GM19099 (cell line): Measurements from ENCODE around the gene ITPK1.

Source experiments
- POLR2A ChIP-seq: IDR thresholded peaks from 3 replicates; pipeline ENCODE4 v1.6.1; 2011; ENCODE audit warnings: low read depth; ENCODE audit not compliant: insufficient read length; ENCODE audit errors: extremely low read depth

Gene ITPK1

DNA sequence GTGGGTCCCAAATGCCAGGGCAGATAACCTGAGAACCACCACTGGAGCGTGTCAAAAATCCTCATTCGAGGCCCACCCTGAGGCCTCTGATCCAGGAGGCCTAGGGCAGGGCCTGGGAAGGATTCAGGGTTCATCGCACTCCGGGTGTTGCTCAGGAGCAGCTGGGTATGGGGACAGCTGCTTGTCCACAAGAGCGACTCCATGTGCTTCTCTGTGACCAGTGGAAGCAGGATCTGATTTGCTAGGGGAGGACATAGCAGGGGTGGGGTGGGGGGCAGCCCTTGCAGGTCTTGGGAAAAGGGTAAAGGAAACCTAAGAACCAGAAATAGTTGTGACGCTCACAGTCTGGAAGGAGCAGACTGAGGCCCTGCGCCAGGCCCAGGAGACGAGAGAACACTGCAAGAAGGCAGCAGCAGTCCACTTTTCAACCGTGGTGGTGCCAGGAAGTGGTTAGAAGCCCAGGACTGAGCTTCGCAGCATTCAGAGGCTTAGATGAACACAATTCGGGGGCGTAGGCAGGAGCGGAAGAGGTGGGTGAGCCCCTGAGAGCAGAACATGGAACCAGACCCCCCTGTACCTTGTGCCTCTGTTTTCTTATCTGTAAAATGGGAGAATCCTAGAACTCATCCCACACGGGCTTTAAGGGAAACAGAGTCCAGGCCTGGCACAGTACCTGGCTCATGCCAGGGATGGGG is 33.7 kb downstream of the ITPK1 start:
- no peak for TF ChIP-seq POLR2A

DNA sequence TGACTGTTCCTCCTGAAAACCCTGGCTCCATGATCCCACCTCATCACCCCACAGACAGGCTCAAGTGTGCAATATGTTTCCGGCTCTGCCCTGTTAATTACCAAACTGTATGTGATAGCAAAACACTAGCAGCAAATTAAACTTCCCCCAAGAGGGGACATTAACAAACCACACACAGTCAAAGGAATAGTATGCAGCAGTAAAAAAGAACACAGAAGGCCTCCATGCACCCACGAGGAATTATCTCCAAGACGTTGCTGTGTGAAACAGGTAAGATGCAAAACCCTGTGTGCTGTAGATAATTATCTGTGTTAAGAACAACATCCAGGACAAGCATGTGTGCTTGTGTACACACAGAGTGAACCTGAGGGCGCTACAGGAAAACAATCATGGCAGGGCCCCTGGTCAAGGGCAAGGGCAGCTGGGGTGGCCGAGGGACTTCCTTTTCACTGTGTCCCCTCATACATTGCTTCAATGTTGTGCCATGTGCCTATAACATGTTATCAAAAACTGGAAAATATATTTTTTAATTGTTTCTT is 35.8 kb downstream of the ITPK1 start:
- no peak for TF ChIP-seq POLR2A

DNA sequence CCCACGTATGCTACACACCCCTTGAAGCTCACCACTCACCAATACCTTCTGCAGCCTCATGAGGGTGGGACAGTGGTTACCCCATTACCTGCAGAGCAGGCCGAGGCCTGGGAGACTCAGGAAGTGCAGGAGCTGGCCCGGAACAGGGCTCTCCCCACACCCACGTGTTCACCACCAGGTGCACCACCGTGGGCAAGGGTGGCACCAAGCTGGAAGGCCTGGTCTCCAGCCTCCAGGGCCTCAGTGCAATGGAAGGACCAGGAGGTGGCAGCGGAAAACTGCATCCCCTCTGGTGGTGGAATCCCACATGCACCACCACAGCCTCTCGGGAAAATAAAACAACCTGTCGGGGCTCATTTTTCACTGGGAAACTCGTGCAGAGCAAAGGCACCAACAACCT is 36.4 kb downstream of the ITPK1 start:
- no peak for TF ChIP-seq POLR2A

DNA sequence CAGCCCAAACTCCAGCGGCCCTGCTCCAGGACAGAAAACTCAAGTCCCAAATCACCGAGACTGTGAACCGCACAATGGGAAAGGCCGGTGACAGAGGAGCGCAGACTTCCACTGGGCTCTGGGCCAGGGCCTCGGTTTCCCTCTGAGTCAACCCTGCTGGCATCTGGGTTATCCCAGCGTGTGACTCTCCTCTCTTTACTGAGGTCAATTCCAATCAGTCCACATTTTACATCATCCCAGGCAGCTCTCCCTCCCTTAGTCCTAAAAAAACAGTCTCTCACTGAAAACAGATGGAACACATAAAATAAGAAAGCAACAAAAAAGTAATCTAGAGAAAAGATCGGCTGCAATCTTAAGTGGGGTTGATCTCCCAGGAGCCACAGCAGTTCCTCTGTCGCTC is 36.9 kb downstream of the ITPK1 start:
- no peak for TF ChIP-seq POLR2A

DNA sequence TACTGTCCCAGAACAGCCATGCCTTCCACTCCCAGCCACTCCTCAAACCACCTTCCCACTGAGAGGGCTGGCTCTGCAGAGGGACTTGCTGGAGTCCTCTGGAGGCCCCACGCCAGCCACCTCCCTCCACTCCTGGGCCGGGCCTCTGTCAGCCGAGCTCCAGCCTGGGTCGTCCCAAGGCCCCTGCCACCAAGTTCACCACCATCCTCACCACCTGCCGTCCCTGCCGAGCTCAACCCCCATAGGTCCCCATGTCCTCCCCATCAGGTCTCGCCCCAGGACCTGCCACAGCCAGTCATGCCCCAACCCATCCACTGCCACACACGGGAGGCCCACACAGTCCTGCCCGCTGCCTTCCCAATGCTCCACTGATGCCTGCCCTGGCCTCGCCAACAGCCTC is 39.0 kb downstream of the ITPK1 start:
- TF ChIP-seq POLR2A, result no peak

DNA sequence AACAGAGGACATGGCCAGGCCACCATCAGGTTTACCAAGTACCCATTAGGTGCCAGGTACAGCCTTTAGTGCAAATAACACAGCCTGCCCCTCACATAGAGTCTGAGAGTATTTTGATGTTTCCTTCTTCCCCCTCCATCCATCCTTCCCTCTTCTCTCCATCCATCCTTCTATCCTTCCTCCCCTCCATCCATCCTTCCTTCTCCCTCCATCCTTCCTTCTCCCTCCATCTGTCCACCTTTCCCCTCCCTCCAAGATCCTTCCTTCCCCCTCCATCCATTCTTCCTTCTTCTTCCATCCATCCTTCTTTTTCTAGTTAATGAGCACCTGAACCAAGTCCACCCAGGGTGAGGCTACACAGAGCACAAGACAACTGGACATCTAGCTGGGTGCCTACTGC is 39.8 kb downstream of the ITPK1 start:
- TF ChIP-seq POLR2A, result no peak

DNA sequence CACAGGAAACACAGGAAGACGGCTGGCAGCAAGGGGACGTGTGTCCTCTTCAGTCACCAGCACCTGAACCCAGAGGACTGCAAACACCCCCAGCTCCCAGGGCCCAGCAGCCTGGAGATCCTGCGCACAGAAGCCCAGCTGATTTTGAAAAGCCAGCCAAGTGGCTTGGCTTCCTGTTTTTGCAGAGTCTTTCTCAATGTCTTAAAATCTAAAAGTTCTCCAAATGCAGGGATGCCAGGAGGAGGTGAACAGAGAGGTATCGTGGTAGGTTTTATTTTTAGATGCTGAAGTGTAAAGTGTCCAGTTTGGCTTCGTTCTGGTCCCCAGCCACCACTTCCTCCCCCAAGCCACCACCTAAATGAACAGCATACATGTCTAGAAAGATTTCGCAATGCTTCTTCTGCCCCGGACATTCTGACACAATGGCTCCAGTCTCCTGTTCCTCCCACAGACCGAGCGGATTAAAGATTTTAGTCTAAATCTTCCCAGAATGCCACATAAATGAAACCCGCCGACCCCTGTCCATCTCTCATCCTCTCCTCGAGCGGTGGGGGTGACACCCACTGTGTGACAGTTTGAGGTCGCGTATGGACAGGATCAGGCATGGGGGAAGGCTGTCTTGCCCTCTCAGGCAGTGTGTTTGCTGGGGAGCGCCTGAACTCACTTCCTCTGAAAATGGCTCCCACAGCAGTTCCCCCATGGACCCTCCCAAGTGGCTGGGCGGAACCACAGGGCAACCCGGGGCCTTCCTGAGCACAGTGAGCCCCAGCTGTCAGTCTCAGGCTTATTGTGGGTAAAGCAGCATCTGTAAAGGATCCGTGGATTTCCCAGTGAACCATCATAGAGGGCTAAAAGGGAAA is 41.6 kb downstream of the ITPK1 start:
- TF ChIP-seq POLR2A, result peak; percentile 41

DNA sequence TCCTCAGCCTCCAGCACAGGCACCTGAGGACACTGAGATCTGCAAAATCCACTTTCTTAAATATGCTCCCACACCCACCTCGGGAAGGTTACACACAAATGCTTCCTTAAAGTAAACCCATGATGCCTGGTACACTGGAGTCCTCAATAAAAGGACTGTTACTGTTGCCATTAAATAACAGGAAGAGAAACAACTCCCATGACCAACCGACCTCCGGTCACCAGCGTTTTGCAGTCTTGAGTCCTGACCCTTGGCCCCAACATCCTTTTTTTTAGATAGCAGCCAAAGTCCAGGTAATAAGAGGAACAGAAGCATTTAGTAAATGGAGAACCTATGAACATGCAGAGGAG is 42.4 kb downstream of the ITPK1 start:
- TF ChIP-seq POLR2A, result no peak

DNA sequence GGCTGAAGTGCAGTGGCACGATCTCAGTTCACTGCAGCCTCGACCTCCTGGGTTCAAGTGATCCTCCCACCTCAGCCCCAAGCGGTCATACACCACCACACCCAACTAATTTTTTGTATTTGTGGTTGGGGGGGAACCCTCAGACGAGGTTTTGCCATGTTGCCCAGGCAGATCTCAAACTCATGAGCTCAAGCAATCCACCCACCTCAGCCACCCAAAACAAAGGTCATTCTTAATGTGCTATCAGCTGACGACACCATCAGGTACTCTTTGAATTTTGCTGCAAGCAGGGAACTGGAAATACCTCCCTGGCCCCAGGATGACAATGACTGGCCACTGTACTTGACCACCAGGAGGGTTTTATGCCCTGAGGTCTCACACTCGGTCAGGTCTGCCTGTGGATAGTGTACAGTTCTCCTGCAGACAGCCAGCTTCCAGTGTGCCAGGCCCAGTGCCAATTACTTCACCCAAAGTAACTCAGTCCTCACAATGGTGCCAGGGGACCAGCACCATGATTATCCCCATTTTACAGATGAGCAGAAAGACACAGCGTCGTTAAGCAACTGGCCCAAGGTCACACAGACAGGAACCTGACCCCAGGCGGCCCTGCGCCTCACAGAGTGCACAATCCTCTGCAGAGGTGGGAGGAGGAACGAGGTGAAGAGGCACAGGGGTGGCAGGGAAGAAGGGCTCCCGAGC is 42.9 kb downstream of the ITPK1 start:
- TF ChIP-seq POLR2A, result no peak

DNA sequence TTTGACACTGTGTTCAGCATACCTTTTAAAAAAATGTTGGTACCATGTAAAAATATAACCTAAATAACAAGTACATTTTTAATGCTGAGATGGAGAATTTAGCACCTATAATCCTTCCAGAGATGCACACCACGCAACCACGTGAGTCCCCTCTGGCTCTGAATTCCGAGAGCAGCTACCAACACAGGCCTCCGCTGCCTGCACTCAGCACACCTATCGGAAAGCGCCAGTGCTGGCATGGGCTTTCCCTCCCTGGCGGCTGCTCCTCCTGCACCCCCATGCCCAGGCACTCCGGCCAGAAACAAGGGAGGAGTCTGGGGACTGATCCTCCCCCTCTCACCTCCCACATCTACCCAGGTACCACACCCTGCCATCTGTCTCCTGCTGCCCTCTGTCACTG is 47.0 kb downstream of the ITPK1 start:
- no peak for TF ChIP-seq POLR2A

DNA sequence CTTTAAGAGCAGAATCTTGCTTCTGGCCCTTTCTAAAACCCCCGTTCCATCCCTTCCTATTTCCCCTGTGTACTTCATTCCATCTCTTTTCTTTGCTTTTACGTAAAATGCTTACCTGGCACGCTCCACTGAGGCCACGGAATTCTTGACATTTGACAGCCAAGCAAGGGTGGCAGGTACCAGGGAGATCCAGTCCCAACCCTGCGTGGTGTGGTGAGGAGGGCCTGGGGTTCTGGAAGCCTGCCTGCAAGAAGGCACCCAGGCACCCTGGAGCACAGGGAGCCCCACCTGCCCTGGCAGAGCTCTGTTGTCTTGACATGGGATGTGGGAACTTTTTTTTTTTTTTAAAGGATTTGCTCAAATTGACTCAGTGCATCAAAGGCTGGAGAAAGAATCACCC is 48.6 kb downstream of the ITPK1 start:
- TF ChIP-seq POLR2A, result no peak

DNA sequence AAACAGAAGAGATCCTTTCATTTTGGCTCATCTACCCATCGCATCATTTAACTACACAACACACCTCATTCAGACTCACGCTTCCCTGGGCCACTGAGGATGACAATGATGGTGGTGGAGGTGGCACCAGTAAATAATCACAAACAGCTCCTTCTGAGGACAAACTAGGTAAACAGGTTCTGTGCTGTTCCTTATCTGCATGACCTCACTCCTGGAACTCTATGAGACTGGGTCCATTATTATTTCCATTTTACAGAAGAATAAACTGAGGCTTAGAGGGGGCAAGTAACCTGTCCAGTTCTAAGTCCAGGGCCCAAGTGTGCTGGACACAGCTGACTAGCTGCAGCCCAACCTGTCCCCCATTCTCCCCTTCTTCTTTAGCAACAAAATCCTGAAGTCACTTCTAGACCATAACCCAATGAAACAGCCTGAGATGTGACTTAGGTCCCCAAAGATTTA is 50.4 kb downstream of the ITPK1 start:
- TF ChIP-seq POLR2A, result no peak

DNA sequence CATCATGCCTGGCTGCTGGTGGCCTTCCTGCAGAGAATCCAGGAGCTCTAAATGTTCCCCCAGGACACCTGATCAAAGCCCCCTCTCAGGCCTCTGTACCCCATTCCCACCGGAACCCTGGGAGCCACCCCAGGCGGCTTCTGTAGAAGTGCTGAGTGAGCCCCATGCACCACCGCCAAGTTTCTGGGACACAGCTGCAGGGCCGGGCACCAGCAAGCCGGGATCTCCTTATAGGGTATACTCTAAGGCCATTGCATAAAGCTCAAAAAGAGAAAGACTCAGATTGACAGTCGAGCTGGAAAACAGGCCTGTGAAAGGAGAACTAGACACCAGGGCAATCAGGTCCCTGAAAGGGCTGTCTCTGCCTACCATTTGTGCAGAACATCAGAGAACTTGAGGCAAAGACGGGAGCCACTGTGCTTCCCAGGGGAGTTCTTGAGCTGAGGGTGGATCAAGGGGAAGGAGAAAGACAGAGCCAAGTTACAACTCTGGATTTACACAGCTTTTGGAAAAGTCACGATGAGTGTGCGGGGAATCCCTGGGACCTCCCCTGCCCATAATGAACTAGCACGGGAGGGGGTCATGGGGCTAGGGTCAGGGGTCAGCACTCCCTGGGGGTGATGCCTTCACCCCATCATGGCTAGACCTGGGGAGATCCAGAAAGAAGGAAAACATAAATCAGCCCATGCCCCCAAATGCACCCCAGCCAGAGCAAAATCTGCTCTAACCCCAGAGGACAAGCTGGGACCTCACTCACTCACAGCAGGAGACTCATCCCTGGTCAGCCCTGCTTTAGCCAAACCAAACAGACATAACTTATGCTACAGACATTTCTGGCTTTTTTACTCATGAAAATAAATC is 51.1 kb downstream of the ITPK1 start:
- no peak for TF ChIP-seq POLR2A

DNA sequence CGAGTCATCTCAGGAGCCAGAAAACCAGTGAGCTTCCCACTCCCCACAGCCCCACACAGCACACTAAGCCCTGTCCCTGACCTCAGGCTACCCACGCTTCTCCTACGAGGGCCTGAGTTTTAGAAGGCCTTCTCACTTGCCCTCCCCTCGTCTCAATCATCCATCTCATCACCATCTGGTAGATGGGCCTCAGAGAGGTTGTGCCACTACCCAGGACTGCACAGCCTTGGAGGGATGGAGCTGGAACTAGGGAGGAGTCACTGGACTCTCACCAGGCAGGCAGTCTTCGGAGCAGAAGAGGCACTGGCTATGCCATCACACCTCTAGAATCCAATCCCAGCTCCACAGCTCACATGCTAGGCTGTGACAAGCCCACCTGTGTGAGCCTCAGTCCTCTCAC is 52.3 kb downstream of the ITPK1 start:
- TF ChIP-seq POLR2A, result no peak
